K562 (cell line): ENCODE measurements around the gene CCDC61.

Experiments
- CBFA2T3 ChIP-seq: fragments of 450-650 bp; IDR thresholded peaks from 2 replicates; pipeline ENCODE4 v1.6.1; 2017
- MTA3 ChIP-seq: fragments of 450-650 bp; formaldehyde crosslinking; IDR thresholded peaks from 2 replicates; pipeline ENCODE4 v1.6.1; 2017; ENCODE audit warnings: mild to moderate bottlenecking, borderline replicate concordance
- SMAD3 ChIP-seq: fragments of 450-650 bp; formaldehyde crosslinking; conservative IDR thresholded peaks from 2 replicates; pipeline ENCODE4 v1.4.0; 2020; ENCODE audit warnings: mild to moderate bottlenecking
- SMARCE1 ChIP-seq: fragments of 450-650 bp; IDR thresholded peaks from 2 replicates; pipeline ENCODE4 v1.7.1; 2016; ENCODE audit warnings: mild to moderate bottlenecking

GRCh38 chr19:46015687-46016425, 20.6 kb downstream of the CCDC61 start:
- TF ChIP-seq MTA3: no peak
- TF ChIP-seq CBFA2T3: no peak
- no peak for TF ChIP-seq SMARCE1
- TF ChIP-seq SMAD3 (CRISPR knock-in tag): no peak
